GM23338 (cell line): ENCODE data around the gene SIK2. TPM values are rescaled to one million over a fixed set of nuclear protein-coding genes. Genes with fewer than 3 reads are reported as not detected.

Source experiments
- ATAC-seq: fragments of 200-7000 bp; cut with Tn5 transposase; 3 replicates; pipeline ENCODE4 v1.9.1; 2020
- DNase-seq: peaks from one replicate; pipeline ENCODE4 v3.0.0-alpha.2; 2015; ENCODE audit warnings: low spot score
- H2AFZ ChIP-seq: fragments of 200-600 bp; sonication (generic); 2 replicates; pipeline ENCODE4 v1.8.0; 2016; ENCODE audit warnings: antibody characterized with exemption, mild to moderate bottlenecking, moderate library complexity
- H3F3A ChIP-seq: fragments of 200-600 bp; sonication (generic); replicated peaks from 2 replicates; pipeline ENCODE4 v1.8.0; 2017; ENCODE audit warnings: antibody characterized with exemption, mixed run types, low read depth
- H3K27ac ChIP-seq: fragments of 200-600 bp; sonication (generic); 2 replicates; pipeline ENCODE4 v1.6.1; 2016; ENCODE audit warnings: low read depth
- H3K27me3 ChIP-seq: fragments of 200-600 bp; sonication (generic); 2 replicates; pipeline ENCODE4 v1.8.0; 2016; ENCODE audit warnings: mild to moderate bottlenecking, mixed run types, moderate library complexity; ENCODE audit not compliant: insufficient read depth
- H3K36me3 ChIP-seq: fragments of 200-600 bp; sonication (generic); 2 replicates; pipeline ENCODE4 v1.8.0; 2016; ENCODE audit warnings: mild to moderate bottlenecking; ENCODE audit not compliant: insufficient read depth
- H3K4me1 ChIP-seq: fragments of 200-600 bp; sonication (generic); 2 replicates; pipeline ENCODE4 v1.8.0; 2016; ENCODE audit warnings: mild to moderate bottlenecking, moderate library complexity; ENCODE audit not compliant: insufficient read depth
- H3K4me2 ChIP-seq: fragments of 200-600 bp; sonication (generic); 2 replicates; pipeline ENCODE4 v1.7.1; 2017; ENCODE audit warnings: mixed run types
- H3K4me3 ChIP-seq: fragments of 200-600 bp; sonication (generic); 2 replicates; pipeline ENCODE4 v1.6.1; 2016; ENCODE audit warnings: mixed run types
- H3K79me2 ChIP-seq: fragments of 200-600 bp; sonication (generic); replicated peaks from 2 replicates; pipeline ENCODE4 v1.8.0; 2017; ENCODE audit warnings: mild to moderate bottlenecking; ENCODE audit not compliant: insufficient read depth
- H3K9me2 ChIP-seq: fragments of 200-600 bp; sonication (generic); 2 replicates; pipeline ENCODE4 v1.8.0; 2017; ENCODE audit not compliant: insufficient read depth
- H4K20me1 ChIP-seq: fragments of 200-600 bp; sonication (generic); replicated peaks from 2 replicates; pipeline ENCODE4 v1.8.0; 2017; ENCODE audit warnings: mild to moderate bottlenecking; ENCODE audit not compliant: insufficient read depth
- H3K27ac Mint-ChIP-seq: 2 replicates; pipeline ENCODE4 v1.8.0; 2020; ENCODE audit warnings: inconsistent platforms, mild to moderate bottlenecking, moderate library complexity, mixed read lengths
- H3K27me3 Mint-ChIP-seq: 3 replicates; pipeline ENCODE4 v1.8.0; 2022; ENCODE audit warnings: low read depth, mild to moderate bottlenecking, moderate library complexity, mixed read lengths, inconsistent platforms; ENCODE audit not compliant: insufficient read depth, poor library complexity
- H3K36me3 Mint-ChIP-seq: 3 replicates; pipeline ENCODE4 v1.8.0; 2021; ENCODE audit warnings: low read depth, mild to moderate bottlenecking, inconsistent platforms, moderate library complexity, mixed read lengths
- H3K4me1 Mint-ChIP-seq: 3 replicates; pipeline ENCODE4 v1.8.0; 2020; ENCODE audit warnings: mild to moderate bottlenecking, inconsistent platforms, mixed read lengths
- H3K4me3 Mint-ChIP-seq: 3 replicates; pipeline ENCODE4 v1.8.0; 2021; ENCODE audit warnings: moderate library complexity, mild to moderate bottlenecking, inconsistent platforms, mixed read lengths
- H3K9me3 Mint-ChIP-seq: 3 replicates; pipeline ENCODE4 v1.8.0; 2020; ENCODE audit warnings: moderate library complexity, mild to moderate bottlenecking, inconsistent platforms, mixed read lengths
- CTCF ChIP-seq, 2 experiments: fragments of 200-600 bp in 1 of 2; sonication (generic) in 1 of 2; conservative IDR thresholded peaks; 2 replicates each; pipeline versions ENCODE4 v1.5.1 to v1.6.1; 2016 to 2017; ENCODE audit warnings: antibody characterized with exemption in 2 of 2, low read depth in 2 of 2, mild to moderate bottlenecking in 2 of 2, moderate library complexity in 1 of 2
- EZH2phosphoT487 ChIP-seq: fragments of 200-600 bp; sonication (generic); IDR thresholded peaks from one replicate; pipeline ENCODE4 v1.8.1; 2018; ENCODE audit warnings: antibody characterized with exemption; ENCODE audit not compliant: unreplicated experiment
- JUNB ChIP-seq: IDR thresholded peaks from one replicate; pipeline ENCODE4 v1.6.1; 2016; ENCODE audit warnings: antibody characterized with exemption; ENCODE audit not compliant: unreplicated experiment
- NANOG ChIP-seq: IDR thresholded peaks from 2 replicates; pipeline ENCODE4 v1.6.1; 2016; ENCODE audit warnings: antibody characterized with exemption, borderline replicate concordance
- POLR2AphosphoS5 ChIP-seq: IDR thresholded peaks from 2 replicates; pipeline ENCODE4 v1.6.1; 2016; ENCODE audit warnings: antibody characterized with exemption, low read depth
- ZNF114 ChIP-seq: fragments of 250-450 bp; sonication (Bioruptor Pico); IDR thresholded peaks from 2 replicates; pipeline ENCODE4 v1.5.0; 2020; ENCODE audit warnings: mild to moderate bottlenecking, moderate library complexity
- ZNF462 ChIP-seq: fragments of 250-450 bp; sonication (Bioruptor Pico); IDR thresholded peaks from 2 replicates; pipeline ENCODE4 v1.5.0; 2020; ENCODE audit warnings: mild to moderate bottlenecking, moderate library complexity
- polyA plus RNA-seq: library from polyadenylated mRNA; unstranded; fragments of >200 nt; fragmentation: Nextera tagmentation; extraction: Ambion mirVana; gene quantifications from 2 replicates; pipeline ENCODE4 v1.2.1, GENCODE V29; 2016
- total RNA-seq: library from RNA; depleted of rRNA; stranded (reverse); fragments of >200 nt; shearing (Covaris generic); gene quantifications from 2 replicates; pipeline ENCODE4 v1.2.3, GENCODE V29; 2014

The SIK2 gene
- total and polyA plus RNA-seq, 2 experiments from 2014 or later: 2.3 to 6.7 TPM

- TF ChIP-seq ZNF462 (no peak), ZNF114 (CRISPR knock-in tag) (no peak)
Observed at GRCh38 chr11:111720801-111721494, 118.7 kb downstream of the SIK2 start (continued).

GRCh38 chr11:111722501-111722900 is 120.3 kb downstream of the SIK2 start:
- no peak overlapping the region for H3K4me3 Mint-ChIP-seq
- DNase-seq (no peak), ATAC-seq (no peak)
- H3K27me3 Mint-ChIP-seq: peaks cover 5% of the 10 kb centered on the region
- no peak overlapping the region for H3K27ac Mint-ChIP-seq
- peaks cover 17% of the 10 kb centered on the region for H3K4me1 ChIP-seq
- H3K36me3 ChIP-seq: 0 out of 2 replicates have a peak, but pooled peaks cover 3% of the 10 kb centered on the region
- no peaks in the 10 kb centered on the region for H3K27me3 ChIP-seq
- no peak overlapping the region for H2AFZ ChIP-seq
- H3K4me3 ChIP-seq: no peak overlapping the region
- H3F3A ChIP-seq: no peaks in the 10 kb centered on the region
- peaks cover 27% of the 10 kb centered on the region for H3K4me1 Mint-ChIP-seq
- no peaks in the 10 kb centered on the region for H3K9me3 Mint-ChIP-seq
- H4K20me1 ChIP-seq: peaks cover 12% of the 10 kb centered on the region; the same call in 1 of the 2 replicates
- H3K4me2 ChIP-seq: no peak overlapping the region
- H3K27ac ChIP-seq: no peak overlapping the region
- H3K79me2 ChIP-seq: no peaks in the 10 kb centered on the region
- H3K36me3 Mint-ChIP-seq: peaks cover 34% of the 10 kb centered on the region
- no peaks in the 10 kb centered on the region for H3K9me2 ChIP-seq
- TF ChIP-seq ZNF114 (CRISPR knock-in tag): no peak
- no peak for TF ChIP-seq NANOG
- TF ChIP-seq POLR2AphosphoS5: no peak
- no peak for TF ChIP-seq JUNB
- TF ChIP-seq ZNF462: no peak
- TF ChIP-seq EZH2phosphoT487: no peak
- TF ChIP-seq CTCF (conservative IDR thresholded peaks at IDR 0.05; ENCODE audit: low read depth in 2 of 2): no peak
